Vagina (tissue), 2 donors: ENCODE results near the gene CD34.
A peak's percentile ranks its signal among the peaks of the same experiment; 100 is the strongest.

Experiments
- CTCF ChIP-seq, 3 experiments: fragments of 450-650 bp in 2 of 3; fragments of 200-600 bp in 1 of 3; sonication (generic) in 1 of 3; IDR thresholded peaks; one replicate each; pipeline ENCODE4 v1.5.1; 2017 to 2019; ENCODE audit warnings: antibody characterized with exemption in 3 of 3, mild to moderate bottlenecking in 2 of 3, moderate library complexity in 2 of 3
- POLR2A ChIP-seq, 2 donors: fragments of 450-650 bp; IDR thresholded peaks; one replicate each; pipeline ENCODE4 v1.6.1; 2017; ENCODE audit warnings: antibody characterized with exemption in 2 of 2, mild to moderate bottlenecking in 2 of 2, moderate library complexity in 2 of 2
- POLR2AphosphoS5 ChIP-seq, 2 donors: sonication (generic); formaldehyde crosslinking; IDR thresholded peaks; one replicate each; pipeline ENCODE4 v1.9.0; 2017; ENCODE audit warnings: antibody characterized with exemption in 2 of 2, mild to moderate bottlenecking in 2 of 2, low read depth in 1 of 2; ENCODE audit not compliant: insufficient read depth in 1 of 2

- TF ChIP-seq CTCF (IDR thresholded peaks at IDR 0.05) (no peak), POLR2A (IDR thresholded peaks at IDR 0.05) (no peak), POLR2AphosphoS5 (IDR thresholded peaks at IDR 0.05; ENCODE audit: insufficient read depth in 1 of 2, low read depth in 1 of 2) (peak; percentile 61 to 79)
Measured at GRCh38 chr1:207941665-207942064, 30.7 kb upstream of the CD34 start.
